Measurements from ENCODE around the gene ABCC3.

The ABCC3 gene

GRCh38 chr17:50604513-50604912, 30.2 kb upstream of the ABCC3 start:
- no peak for DNase-seq (ENCODE audit: low spot score)

- no peak for DNase-seq (ENCODE audit: low spot score)
Measured at GRCh38 chr17:50605429-50605828, 29.3 kb upstream of the ABCC3 start.

- no peak for DNase-seq (ENCODE audit: low spot score)
Measured at GRCh38 chr17:50607522-50608175, 27.0 kb upstream of the ABCC3 start.

DNA sequence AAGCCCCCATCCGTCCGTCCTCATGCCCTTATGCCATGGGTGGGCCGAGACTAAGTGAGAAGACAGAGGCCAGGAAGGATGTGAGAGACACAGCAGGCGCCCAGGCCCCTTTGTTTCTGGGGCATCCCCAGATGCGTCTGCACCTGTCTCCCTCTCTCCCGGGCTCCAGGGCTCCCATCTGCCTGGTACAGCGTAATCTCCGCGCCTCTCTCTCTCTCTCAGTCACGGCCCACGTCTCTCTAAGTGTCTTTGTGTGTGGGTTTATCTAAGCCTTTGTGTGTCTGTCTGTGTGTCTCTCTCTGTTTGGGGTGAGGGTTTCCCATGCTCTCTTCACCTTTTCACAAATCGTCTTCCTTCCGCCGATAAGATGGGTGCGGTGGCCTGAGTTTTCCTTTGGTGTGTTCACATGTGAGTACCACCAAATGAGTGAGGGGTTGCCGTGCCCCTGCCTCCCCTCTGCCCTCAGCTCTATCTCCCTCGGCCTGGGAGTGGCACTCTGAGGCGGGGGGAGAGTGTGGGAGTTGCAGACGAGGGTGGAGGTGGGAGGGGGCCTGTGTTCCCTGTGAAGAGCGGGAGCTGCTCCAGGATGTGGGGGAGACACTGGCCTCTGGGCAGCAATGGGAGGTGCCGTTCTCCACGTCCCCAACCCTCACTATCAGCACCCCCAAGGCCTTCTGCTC, 25.8 kb upstream of the ABCC3 start:
- no peak for DNase-seq (ENCODE audit: low spot score)

DNA sequence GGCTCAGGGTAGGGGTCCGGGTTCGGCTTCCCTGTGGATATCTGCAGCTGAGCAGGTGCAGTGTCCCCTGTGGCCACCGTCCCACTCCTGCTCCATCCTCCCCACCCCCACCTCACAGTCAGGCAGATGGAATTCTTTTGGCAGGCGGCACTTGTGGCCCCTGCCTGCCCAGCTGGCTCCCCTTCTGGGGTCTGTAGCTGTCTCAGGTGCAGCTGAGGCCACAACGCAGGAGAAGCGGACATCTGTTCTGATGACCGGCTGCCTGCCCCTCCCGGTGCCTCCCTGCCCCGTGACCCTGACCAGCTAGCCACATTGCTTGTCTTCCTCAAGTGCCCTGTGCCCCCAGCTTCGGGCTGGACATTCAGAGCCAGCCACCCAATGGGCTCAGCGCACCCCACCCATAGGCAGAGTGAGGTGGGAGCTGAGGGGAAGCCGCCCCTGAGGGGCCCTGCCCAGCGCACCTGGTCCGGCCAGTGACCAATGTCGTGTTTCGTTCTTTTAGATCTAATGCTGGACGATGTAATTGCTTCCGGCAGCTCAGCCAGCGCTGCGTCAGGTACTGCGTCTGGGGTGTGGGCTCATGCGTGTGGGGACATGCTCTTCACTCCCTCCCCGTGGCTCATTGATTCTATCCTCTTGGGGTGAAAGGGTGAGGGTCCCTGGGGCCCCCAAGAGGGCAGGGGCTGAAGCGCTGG, 25.2 kb upstream of the ABCC3 start:
- no peak for DNase-seq (ENCODE audit: low spot score)

- DNase-seq (ENCODE audit: low spot score): no peak
Measured at GRCh38 chr17:50611634-50612033, 23.0 kb upstream of the ABCC3 start.

GRCh38 chr17:50612281-50612680, 22.4 kb upstream of the ABCC3 start:
- no peak for DNase-seq (ENCODE audit: low spot score)

DNA sequence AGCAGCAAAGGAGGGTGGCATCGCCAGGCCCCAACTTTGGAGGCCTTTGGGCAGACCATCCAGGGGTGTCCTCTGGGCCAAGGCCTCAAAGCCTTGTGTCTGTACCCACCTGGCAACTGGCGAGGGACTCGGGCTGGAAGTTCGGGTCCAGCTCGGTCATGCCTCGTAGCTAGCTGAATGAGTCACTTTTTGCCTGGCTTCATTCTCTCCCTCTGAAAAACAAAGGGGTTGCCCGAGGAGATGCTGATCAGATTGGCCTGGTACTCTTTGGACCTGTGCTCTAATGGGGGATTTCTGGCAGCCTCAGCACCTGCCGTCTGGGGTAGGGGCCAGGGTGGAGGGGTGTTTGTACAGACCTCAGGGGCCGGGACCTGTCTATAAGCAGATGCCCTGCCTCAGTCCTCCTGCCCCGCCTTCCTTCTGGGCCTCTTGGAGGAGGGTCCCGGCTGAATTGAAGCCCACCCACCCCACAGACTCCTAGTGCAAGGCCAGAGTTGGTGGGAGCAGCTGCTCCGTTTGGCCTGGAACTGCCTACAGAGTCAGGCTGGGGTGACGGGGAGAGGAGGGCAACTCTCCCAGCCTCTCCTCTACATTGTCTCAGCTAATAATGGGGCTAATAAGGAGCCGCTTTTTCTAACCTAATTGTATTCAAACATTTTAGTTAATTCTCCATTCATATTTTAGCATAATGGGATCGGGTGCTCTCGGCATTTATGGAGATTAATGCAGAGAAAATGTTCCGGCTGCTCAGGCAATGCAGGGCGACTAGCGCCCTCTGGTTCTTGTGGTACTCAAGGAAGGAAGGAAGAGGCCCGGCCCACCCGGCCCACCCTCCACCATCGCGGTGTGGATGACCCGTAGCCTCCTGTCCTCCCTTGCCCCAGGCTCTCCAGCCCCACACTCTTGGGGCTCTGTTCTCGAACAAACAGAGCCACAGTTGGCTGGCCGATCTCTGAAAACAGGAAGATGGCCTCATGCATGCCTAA, 21.4 kb upstream of the ABCC3 start:
- DNase-seq (ENCODE audit: low spot score): no peak

DNA sequence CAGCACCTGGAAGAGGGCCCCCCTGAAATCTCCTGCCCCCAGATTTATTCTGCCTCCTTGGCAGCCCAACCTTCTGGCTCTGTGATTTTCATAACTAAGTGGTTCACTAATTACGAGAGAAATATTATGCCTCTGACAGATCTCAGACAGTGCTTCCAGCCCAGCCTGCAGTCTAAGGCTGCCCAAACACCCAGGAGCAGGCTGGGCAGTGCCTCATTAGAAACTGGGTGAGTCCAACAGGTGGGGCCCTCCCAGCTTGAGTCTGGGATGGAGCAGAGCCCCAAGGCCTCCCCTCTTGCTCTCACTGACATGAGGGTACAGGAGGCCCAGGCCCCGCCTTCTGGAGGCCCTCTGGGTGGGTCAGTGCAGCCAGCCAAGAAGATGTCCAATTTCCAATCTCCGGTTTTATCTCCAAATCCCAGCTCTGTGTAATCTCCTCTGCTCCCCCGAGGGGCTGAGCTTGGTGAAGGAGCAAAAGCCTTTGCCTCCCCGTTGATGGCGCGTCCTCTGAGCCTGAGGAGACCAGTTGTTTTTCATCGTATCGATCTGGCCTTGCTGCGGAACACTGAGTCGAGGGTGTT, 20.1 kb upstream of the ABCC3 start:
- DNase-seq (ENCODE audit: low spot score): no peak

DNA sequence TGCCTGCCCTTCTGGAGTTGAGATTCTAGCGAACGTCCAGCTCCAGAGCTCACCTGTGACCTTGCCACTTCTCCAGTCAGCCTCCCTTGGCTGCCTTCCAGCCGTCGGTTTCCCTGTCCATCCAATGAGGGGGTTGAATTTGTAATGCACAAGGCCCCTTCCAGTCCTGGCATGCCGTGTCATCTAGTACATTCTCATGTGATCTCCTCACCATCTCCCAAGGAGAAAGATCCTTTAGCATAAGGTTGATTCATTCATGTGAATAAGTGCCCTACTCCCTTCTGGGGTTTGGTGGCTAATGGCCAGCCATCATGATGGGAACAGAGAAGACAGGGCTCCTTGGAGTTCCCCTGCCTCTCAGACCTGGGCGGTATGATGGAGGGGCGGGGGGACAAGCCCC, 18.9 kb upstream of the ABCC3 start:
- no peak for DNase-seq (ENCODE audit: low spot score)

DNA sequence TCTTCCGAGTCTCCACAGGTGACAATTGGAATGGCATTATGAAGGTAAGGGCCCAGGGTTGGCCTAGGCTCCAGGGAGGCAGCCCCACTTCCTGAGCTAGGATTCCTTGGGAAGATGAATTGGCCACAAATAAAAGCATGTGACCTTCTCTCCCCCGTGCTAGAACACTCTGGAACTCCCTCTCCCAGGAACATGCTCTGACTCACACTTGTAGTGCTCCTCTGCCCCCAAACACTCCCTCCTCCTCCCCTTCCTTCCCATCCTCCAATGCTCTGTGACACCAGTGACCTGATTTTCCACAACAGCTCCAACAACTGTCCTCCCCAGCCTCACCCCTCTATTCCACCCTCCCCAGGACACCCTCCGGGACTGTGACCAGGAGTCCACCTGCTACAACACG, 16.4 kb upstream of the ABCC3 start:
- DNase-seq (ENCODE audit: low spot score): no peak

- DNase-seq (ENCODE audit: low spot score): no peak
Measured at GRCh38 chr17:50618941-50619340, 15.7 kb upstream of the ABCC3 start.

DNA sequence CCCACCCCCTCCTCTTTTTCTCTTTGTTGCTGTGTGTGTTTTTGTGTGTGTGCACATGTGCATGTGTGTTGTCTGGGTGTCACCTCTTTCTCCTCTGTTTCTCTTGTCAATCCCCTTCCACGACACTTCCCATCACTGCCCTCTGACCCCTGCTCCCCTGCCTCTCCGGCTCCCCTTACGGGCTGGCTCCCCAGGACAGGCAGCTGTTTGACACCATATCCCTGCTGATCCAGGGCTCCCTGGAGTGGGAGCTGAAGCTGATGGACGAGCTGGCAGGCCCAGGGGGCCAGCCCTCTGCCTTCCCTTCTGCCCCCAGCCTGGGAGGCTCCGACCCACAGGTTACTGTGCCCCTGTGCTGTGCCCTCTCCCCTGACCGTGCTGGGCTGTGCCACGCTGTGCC, 15.2 kb upstream of the ABCC3 start:
- DNase-seq (ENCODE audit: low spot score): no peak

- DNase-seq (ENCODE audit: low spot score): no peak
Measured at GRCh38 chr17:50620237-50620636, 14.4 kb upstream of the ABCC3 start.

DNA sequence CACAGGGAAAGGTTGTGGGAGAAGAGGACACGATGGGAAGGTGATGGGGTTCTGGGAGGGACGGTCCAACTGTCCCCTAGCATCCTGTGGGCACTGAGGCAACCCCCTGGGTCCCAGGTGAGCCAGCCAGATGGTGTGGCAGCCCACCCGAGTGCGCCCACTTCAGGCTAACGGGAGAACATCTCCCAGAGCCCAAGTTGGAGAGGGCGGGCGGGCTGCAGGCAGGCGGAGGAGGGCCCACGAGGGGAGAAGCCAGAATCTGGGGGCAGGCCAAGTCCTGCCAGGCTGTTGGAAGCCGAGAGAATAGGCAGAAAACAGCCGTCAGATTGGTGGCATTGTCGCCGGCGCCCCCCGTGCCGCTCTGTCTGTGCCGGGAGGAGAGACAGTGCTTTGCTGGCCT, 13.8 kb upstream of the ABCC3 start:
- DNase-seq (ENCODE audit: low spot score): peak; percentile 65

DNA sequence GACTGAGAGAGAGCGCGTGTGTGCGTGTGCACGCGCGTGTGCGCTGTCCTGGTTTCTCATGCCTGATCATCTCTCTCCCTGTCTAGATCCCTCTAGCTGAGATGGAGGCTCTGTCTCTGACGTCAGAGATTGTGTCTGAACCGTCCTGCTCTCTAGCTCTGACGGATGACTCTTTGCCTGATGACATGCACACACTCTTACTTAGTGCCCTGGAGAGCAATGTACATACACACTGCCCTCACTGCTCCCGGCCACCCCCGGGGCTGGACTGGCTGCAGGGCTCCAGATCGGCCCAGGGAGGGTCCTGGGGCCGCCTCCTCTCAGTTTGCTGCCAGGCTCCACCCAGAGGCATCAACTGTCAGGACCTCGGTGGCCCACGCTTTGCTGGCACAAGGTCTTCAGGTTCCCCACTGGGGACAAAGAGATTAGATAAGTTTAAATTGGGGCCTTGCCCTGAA, 13.1 kb upstream of the ABCC3 start:
- peak; percentile 59 for DNase-seq (ENCODE audit: low spot score)

GRCh38 chr17:50624321-50624934, 10.3 kb upstream of the ABCC3 start:
- no peak for DNase-seq (ENCODE audit: low spot score)

DNA sequence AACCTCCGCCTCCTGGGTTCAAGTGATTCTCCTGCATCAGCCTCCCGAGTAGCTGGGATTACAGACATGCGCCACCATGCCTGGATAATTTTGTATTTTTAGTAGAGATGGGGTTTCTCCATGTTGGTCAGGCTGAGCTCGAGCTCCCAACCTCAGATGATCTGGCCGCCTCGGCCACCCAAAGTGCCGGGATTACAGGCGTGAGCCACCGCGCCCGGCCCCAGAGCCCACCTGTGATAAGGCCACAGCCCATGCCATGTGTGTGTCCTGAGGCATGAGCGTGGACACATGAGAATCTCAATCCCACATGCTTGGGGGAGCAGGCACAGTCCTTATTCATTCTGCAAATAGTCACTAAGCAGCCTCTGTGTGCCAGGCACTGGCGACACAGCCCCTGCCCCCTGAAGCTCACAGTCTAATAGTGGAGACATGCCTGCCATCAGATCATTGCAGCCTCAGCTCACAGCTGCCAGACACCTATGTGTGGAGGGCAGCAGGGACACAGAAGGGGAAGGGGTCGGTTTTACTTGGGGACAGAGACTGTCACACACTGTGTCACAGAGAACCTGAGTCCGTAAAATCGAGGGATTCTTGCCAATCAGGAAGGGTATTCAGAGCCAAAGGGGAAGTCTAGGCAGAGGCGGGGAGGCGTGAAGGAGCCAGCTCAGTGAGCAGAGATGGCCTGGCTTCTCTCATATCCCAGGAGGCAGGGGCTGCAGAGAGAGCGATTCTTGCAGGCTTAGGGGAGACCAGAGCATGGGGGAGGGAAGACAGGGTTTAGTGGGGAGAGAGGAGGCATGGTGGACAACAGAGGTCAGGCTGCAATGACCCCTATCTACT, 9.4 kb upstream of the ABCC3 start:
- no peak for DNase-seq (ENCODE audit: low spot score)

DNA sequence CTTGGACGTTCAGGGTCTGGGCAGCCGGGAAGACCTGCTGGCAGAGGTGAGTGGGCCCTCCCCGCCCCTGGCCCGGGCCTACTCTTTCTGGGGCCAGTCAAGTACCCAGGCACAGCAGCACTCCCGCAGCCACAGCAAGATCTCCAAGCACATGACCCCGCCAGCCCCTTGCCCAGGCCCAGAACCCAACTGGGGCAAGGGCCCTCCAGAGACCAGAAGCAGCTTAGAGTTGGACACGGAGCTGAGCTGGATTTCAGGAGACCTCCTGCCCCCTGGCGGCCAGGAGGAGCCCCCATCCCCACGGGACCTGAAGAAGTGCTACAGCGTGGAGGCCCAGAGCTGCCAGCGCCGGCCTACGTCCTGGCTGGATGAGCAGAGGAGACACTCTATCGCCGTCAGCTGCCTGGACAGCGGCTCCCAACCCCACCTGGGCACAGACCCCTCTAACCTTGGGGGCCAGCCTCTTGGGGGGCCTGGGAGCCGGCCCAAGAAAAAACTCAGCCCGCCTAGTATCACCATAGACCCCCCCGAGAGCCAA, 8.6 kb upstream of the ABCC3 start:
- peak; percentile 70 for DNase-seq (ENCODE audit: low spot score)
